OCI-LY1 (cell line): ENCODE data around the gene DUSP16.

Experiments
- CTCF ChIP-seq: fragments of 200-600 bp; sonication (generic), shearing (Covaris generic); IDR thresholded peaks from 2 replicates; pipeline ENCODE4 v1.5.1; 2017; ENCODE audit warnings: mild to moderate bottlenecking, antibody characterized with exemption, low read length, moderate library complexity, mixed read lengths
- EZH2 ChIP-seq: fragments of 200-600 bp; sonication (generic), shearing (Covaris generic); IDR thresholded peaks from 2 replicates; pipeline ENCODE4 v1.8.0; 2017; ENCODE audit warnings: borderline replicate concordance, mixed run types, mild to moderate bottlenecking, antibody characterized with exemption, low read length, moderate library complexity, mixed read lengths

- TF ChIP-seq CTCF (peak; percentile 25; the same call in 1 of the 2 replicates), EZH2 (no peak)
Measured at GRCh38 chr12:12608557-12608957, 45.9 kb upstream of the DUSP16 start.
